H1 (cell line): ENCODE results near the gene CXCL6. TPM values are rescaled to one million over a fixed set of nuclear protein-coding genes. Genes with fewer than 3 reads are reported as not detected.

Experiments
- CTCF ChIA-PET: fragments of 300-600 bp; sonication (Branson Sonifier 250); formaldehyde crosslinking; loops from one replicate; lab custom pipeline; 2021; ENCODE audit not compliant: partially characterized antibody; lab: Charles Lee
- POLR2A ChIA-PET: fragments of 300-600 bp; sonication (Branson Sonifier 250); formaldehyde crosslinking; loops from one replicate; lab custom pipeline; 2021; ENCODE audit warnings: inconsistent platforms; ENCODE audit not compliant: partially characterized antibody; lab: Charles Lee
- DNase-seq, 2 experiments: peaks; one replicate each; pipeline versions ENCODE4 v3.0.0 to v3.0.0-alpha.2; 2010 to 2022; ENCODE audit warnings: low spot score in 2 of 2, low read depth in 1 of 2, mixed read lengths in 1 of 2
- FAIRE-seq: peaks from 2 replicates; lab custom pipeline; 2011; peaks lifted over from hg19 to GRCh38; lab: Jason Lieb, UNC
- H2AFZ ChIP-seq: 2 replicates; pipeline ENCODE4 v1.8.1; 2012; ENCODE audit warnings: low read length, inconsistent platforms
- H2AK5ac ChIP-seq: 2 replicates; pipeline ENCODE4 v1.6.1; 2013; ENCODE audit warnings: low read depth, low read length
- H2BK120ac ChIP-seq: replicated peaks from 2 replicates; pipeline ENCODE3; 2013; ENCODE audit warnings: low read depth, low read length, inconsistent platforms
- H2BK12ac ChIP-seq: 2 replicates; pipeline ENCODE4 v1.6.1; 2013; ENCODE audit warnings: low read depth, low read length
- H2BK15ac ChIP-seq: 2 replicates; pipeline ENCODE4 v1.6.1; 2013; ENCODE audit warnings: low read length
- H2BK20ac ChIP-seq: 2 replicates; pipeline ENCODE4 v1.6.1; 2013; ENCODE audit warnings: low read length
- H2BK5ac ChIP-seq: 2 replicates; pipeline ENCODE4 v1.6.1; 2013; ENCODE audit warnings: low read depth, low read length
- H3K14ac ChIP-seq: 2 replicates; pipeline ENCODE4 v1.6.1; 2013; ENCODE audit warnings: inconsistent platforms; ENCODE audit not compliant: insufficient read length
- H3K18ac ChIP-seq: 2 replicates; pipeline ENCODE4 v1.6.1; 2013; ENCODE audit warnings: low read length; ENCODE audit errors: extremely low read depth
- H3K23ac ChIP-seq: 2 replicates; pipeline ENCODE4 v1.6.1; 2013; ENCODE audit warnings: inconsistent platforms; ENCODE audit not compliant: insufficient read length
- H3K23me2 ChIP-seq: 2 replicates; pipeline ENCODE4 v1.6.1; 2013; ENCODE audit warnings: low read depth, low read length
- H3K27ac ChIP-seq: 2 replicates; pipeline ENCODE4 v1.6.1; 2011; ENCODE audit warnings: low read depth, low read length, inconsistent platforms
- H3K27me3 ChIP-seq, 4 experiments: replicated peaks in 1 of 4; 1 replicate in 1 of 4; 2 replicates in 3 of 4; pipeline versions ENCODE4 v1.6.1 to v1.8.1; 2011 to 2013; ENCODE audit warnings: low read length in 3 of 4, mild to moderate bottlenecking in 3 of 4, inconsistent platforms in 2 of 4, mixed read lengths in 2 of 4, moderate library complexity in 1 of 4; ENCODE audit not compliant: control insufficient read depth in 3 of 4, insufficient read depth in 3 of 4; ENCODE audit errors: extremely low read depth in 1 of 4
- H3K36me3 ChIP-seq, 4 experiments: 2 replicates each; pipeline versions ENCODE4 v1.6.1 to v1.8.1; 2011 to 2013; ENCODE audit warnings: mild to moderate bottlenecking in 4 of 4, low read length in 3 of 4, moderate library complexity in 2 of 4, control low read depth in 1 of 4, inconsistent platforms in 1 of 4; ENCODE audit not compliant: insufficient read depth in 4 of 4, control insufficient read depth in 2 of 4
- H3K4ac ChIP-seq: replicated peaks from 2 replicates; pipeline ENCODE3; 2013; ENCODE audit warnings: low read length, low read depth, mixed read lengths, inconsistent platforms; ENCODE audit not compliant: insufficient read length
- H3K4me1 ChIP-seq, 4 experiments: replicated peaks in 1 of 4; 1 replicate in 1 of 4; 2 replicates in 3 of 4; pipeline versions ENCODE4 v1.6.1 to v1.8.1; 2011 to 2013; ENCODE audit warnings: low read length in 3 of 4, inconsistent platforms in 2 of 4, mixed read lengths in 1 of 4; ENCODE audit not compliant: insufficient read depth in 4 of 4, control insufficient read depth in 3 of 4
- H3K4me2 ChIP-seq, 2 experiments: 2 replicates each; pipeline versions ENCODE4 v1.6.1 to v1.8.1; 2011 to 2013; ENCODE audit warnings: low read depth in 2 of 2, low read length in 2 of 2, control low read depth in 1 of 2, inconsistent platforms in 1 of 2, mild to moderate bottlenecking in 1 of 2; ENCODE audit not compliant: insufficient read depth in 1 of 2
- H3K4me3 ChIP-seq, 4 experiments: fragments of 200-600, 300-600 bp in 1 of 4; sonication (generic), shearing (Covaris generic), sonication (Bioruptor Twin) in 1 of 4; 2 replicates each; pipeline versions ENCODE4 v1.5.1 to v1.8.1; 2011 to 2016; ENCODE audit warnings: low read length in 4 of 4, low read depth in 3 of 4, control low read depth in 2 of 4, inconsistent platforms in 2 of 4, mild to moderate bottlenecking in 2 of 4, mixed read lengths in 1 of 4, moderate library complexity in 1 of 4; ENCODE audit not compliant: insufficient read depth in 2 of 4; ENCODE audit errors: extremely low read depth in 1 of 4
- H3K56ac ChIP-seq: replicated peaks from 2 replicates; pipeline ENCODE3; 2013; ENCODE audit warnings: low read depth, mild to moderate bottlenecking, mixed read lengths, low read length, inconsistent platforms; ENCODE audit not compliant: insufficient read length
- H3K79me1 ChIP-seq: 2 replicates; pipeline ENCODE4 v1.6.1; 2013; ENCODE audit warnings: low read depth, low read length, control low read depth
- H3K79me2 ChIP-seq, 2 experiments: 2 replicates each; pipeline versions ENCODE4 v1.6.1 to v1.8.1; 2012 to 2013; ENCODE audit warnings: low read length in 2 of 2, mild to moderate bottlenecking in 2 of 2, inconsistent platforms in 1 of 2; ENCODE audit not compliant: insufficient read depth in 2 of 2, control insufficient read depth in 1 of 2
- H3K9ac ChIP-seq, 4 experiments: replicated peaks in 1 of 4; 1 replicate in 1 of 4; 2 replicates in 3 of 4; pipeline versions ENCODE4 v1.6.1 to v1.8.1; 2011 to 2013; ENCODE audit warnings: low read depth in 3 of 4, low read length in 3 of 4, control low read depth in 2 of 4, mild to moderate bottlenecking in 2 of 4, moderate library complexity in 2 of 4, inconsistent platforms in 1 of 4; ENCODE audit errors: extremely low read depth in 1 of 4
- H3K9me3 ChIP-seq, 2 experiments: 2 replicates each; pipeline versions ENCODE4 v1.6.1 to v1.8.1; 2012 to 2013; ENCODE audit warnings: mild to moderate bottlenecking in 2 of 2, moderate library complexity in 2 of 2, control low read depth in 1 of 2, inconsistent platforms in 1 of 2, low read depth in 1 of 2, low read length in 1 of 2, mixed read lengths in 1 of 2; ENCODE audit not compliant: insufficient read depth in 2 of 2
- H4K20me1 ChIP-seq, 2 experiments: replicated peaks in 1 of 2; 2 replicates each; pipeline versions ENCODE3 to v1.8.1; 2011 to 2013; ENCODE audit warnings: inconsistent platforms in 2 of 2, low read length in 2 of 2, mild to moderate bottlenecking in 1 of 2; ENCODE audit not compliant: insufficient read depth in 2 of 2, control insufficient read depth in 1 of 2
- H4K5ac ChIP-seq: 2 replicates; pipeline ENCODE4 v1.6.1; 2013; ENCODE audit warnings: low read length, low read depth, mixed read lengths, inconsistent platforms; ENCODE audit not compliant: insufficient read length
- H4K8ac ChIP-seq: 2 replicates; pipeline ENCODE4 v1.8.0; 2013; ENCODE audit warnings: mild to moderate bottlenecking, moderate library complexity, low read length, inconsistent platforms; ENCODE audit not compliant: insufficient read depth; ENCODE audit errors: extremely low read depth
- H4K91ac ChIP-seq: replicated peaks from 2 replicates; pipeline ENCODE3; 2013; ENCODE audit warnings: low read length, mixed read lengths, inconsistent platforms; ENCODE audit not compliant: insufficient read length
- ASH2L ChIP-seq: fragments of 200-600, 300-600 bp; sonication (generic); IDR thresholded peaks from one replicate; pipeline ENCODE4 v1.7.1; 2017; ENCODE audit warnings: low read length
- CEBPB ChIP-seq: IDR thresholded peaks from 2 replicates; pipeline ENCODE4 v1.6.1; 2012; ENCODE audit warnings: low read depth, low read length
- EGR1 ChIP-seq: IDR thresholded peaks from 2 replicates; pipeline ENCODE4 v1.6.1; 2011; ENCODE audit warnings: low read depth, low read length, borderline replicate concordance
- KDM4A ChIP-seq: IDR thresholded peaks from one replicate; pipeline ENCODE4 v1.7.1; 2012; ENCODE audit warnings: low read depth, mild to moderate bottlenecking, moderate library complexity, low read length, inconsistent platforms; ENCODE audit not compliant: severe bottlenecking
- RXRA ChIP-seq: IDR thresholded peaks from 2 replicates; pipeline ENCODE4 v1.6.1; 2011; ENCODE audit warnings: low read depth, mild to moderate bottlenecking, low read length, moderate library complexity; ENCODE audit not compliant: insufficient read depth
- TAF1 ChIP-seq: IDR thresholded peaks from 2 replicates; pipeline ENCODE4 v1.6.1; 2011; ENCODE audit warnings: mild to moderate bottlenecking, low read depth, low read length
- USF2 ChIP-seq: IDR thresholded peaks from 2 replicates; pipeline ENCODE4 v1.6.1; 2011; ENCODE audit warnings: low read length, improper control_type of control experiment
- WGBS, 2 experiments: shearing (Covaris generic) in 1 of 2; methylation state at CpG; one replicate each; pipeline versions ENCODE4 v1.1.6 to v1.1.7; 2013 to 2015; ENCODE audit warnings: low lambda C conversion rate in 2 of 2, mixed read lengths in 2 of 2, inconsistent platforms in 1 of 2, low coverage in 1 of 2, missing lambda C conversion rate in 1 of 2; ENCODE audit not compliant: insufficient replicate concordance in 2 of 2, insufficient coverage in 1 of 2, insufficient read length in 1 of 2; ENCODE audit errors: extremely low coverage in 1 of 2, missing lambda C conversion rate in 1 of 2; 5-methylcytosine and 5-hydroxymethylcytosine counted together
- polyA plus RNA-seq, 7 experiments: library from polyadenylated mRNA; depleted of rRNA in 3 of 7; stranded (reverse) in 5 of 7; unstranded in 2 of 7; fragments of >200 nt in 5 of 7; fragments of 200-250 nt in 2 of 7; gene quantifications; 1 replicate in 5 of 7; 2 replicates in 1 of 7; 4 replicates in 1 of 7; pipeline versions ENCODE4 v1.2.1 to v1.2.3, GENCODE V29; 2011 to 2013; ENCODE audit warnings: missing spikeins in 2 of 7, mixed read lengths in 2 of 7
- total RNA-seq: library from RNA; stranded (reverse); fragmentation: NEBNext Ultra II Directional; extraction: Animal tissue kit (Norgen Biotek cat#: 25700); gene quantifications from 2 replicates; pipeline ENCODE4 v1.2.1, GENCODE V29; 2021

CXCL6 gene
- total and polyA plus RNA-seq, 2 of the 8 experiments (the other 6 are each of a cell fraction or from before 2014, with no cell fraction given): 6.3 to 8.0 TPM

GRCh38 chr4:73801692-73802091, 34.8 kb upstream of the CXCL6 start:
- Histone ChIP-seq H4K8ac (no peak overlapping the region), H3K79me1 (no peaks in the 10 kb centered on the region), H3K27me3 (no peaks in the 10 kb centered on the region), H2BK120ac (no peak overlapping the region), H4K5ac (no peak overlapping the region), H3K27ac (no peak overlapping the region), H4K91ac (no peak overlapping the region), H3K4me3 (no peak overlapping the region), H2BK20ac (no peak overlapping the region), H3K23me2 (no peaks in the 10 kb centered on the region; the same call in 1 of the 2 replicates), H2AFZ (no peak overlapping the region), H3K4me1 (no peaks in the 10 kb centered on the region), H2BK5ac (no peak overlapping the region), H3K18ac (no peak overlapping the region), H3K4ac (no peak overlapping the region), H3K4me2 (no peak overlapping the region), H3K56ac (no peak overlapping the region), H2AK5ac (no peak overlapping the region), H2BK12ac (no peak overlapping the region), H3K23ac (no peak overlapping the region), H3K79me2 (no peaks in the 10 kb centered on the region), H3K9ac (no peak overlapping the region), H3K14ac (no peak overlapping the region), H3K36me3 (no peaks in the 10 kb centered on the region), H2BK15ac (no peak overlapping the region), H4K20me1 (no peaks in the 10 kb centered on the region), H3K9me3 (no peaks in the 10 kb centered on the region)
- WGBS, 2 experiments: 60% methylated on average over 2 of the region's 2 CpGs; no CpG with 5 or more reads in 1 of the 2 experiments
- FAIRE-seq: no peak
- no peak for DNase-seq
- TF ChIP-seq ASH2L (no peak), CEBPB (no peak), EGR1 (no peak), TAF1 (no peak), RXRA (no peak), USF2 (no peak), KDM4A (no peak)
- POLR2A ChIA-PET: no interaction called here
- CTCF ChIA-PET: interaction anchor here (2.6 kb wide), 1 partner anchor 51 kb away, joined by 7 read pairs; the partner anchor contains the start of gene PF4V1
